ENCODE data around the gene ARID3B.

DNA sequence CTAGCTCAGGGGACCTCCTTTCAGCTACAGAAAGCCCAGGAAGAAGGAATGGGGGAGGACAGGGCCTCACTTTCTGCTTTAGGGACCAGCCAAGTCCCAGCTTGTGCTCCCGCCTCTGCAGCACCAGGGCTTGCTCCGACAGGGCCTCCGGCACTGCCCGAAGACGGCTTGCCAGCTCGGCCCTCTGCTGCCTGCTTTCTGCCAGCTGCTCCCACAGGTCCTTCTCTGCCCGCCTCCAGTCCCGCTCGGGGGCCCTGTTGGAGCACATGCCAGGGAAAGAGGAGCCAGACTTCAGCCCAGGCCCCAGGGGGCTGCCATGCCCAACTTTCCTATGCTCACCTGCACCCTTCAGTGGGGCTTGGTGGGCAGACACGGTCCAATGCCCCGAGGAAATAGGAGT is 70.3 kb downstream of the ARID3B start:
- TF ChIP-seq, protein P1, sequence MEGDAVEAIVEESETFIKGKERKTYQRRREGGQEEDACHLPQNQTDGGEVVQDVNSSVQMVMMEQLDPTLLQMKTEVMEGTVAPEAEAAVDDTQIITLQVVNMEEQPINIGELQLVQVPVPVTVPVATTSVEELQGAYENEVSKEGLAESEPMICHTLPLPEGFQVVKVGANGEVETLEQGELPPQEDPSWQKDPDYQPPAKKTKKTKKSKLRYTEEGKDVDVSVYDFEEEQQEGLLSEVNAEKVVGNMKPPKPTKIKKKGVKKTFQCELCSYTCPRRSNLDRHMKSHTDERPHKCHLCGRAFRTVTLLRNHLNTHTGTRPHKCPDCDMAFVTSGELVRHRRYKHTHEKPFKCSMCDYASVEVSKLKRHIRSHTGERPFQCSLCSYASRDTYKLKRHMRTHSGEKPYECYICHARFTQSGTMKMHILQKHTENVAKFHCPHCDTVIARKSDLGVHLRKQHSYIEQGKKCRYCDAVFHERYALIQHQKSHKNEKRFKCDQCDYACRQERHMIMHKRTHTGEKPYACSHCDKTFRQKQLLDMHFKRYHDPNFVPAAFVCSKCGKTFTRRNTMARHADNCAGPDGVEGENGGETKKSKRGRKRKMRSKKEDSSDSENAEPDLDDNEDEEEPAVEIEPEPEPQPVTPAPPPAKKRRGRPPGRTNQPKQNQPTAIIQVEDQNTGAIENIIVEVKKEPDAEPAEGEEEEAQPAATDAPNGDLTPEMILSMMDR (IDR thresholded peaks at IDR 0.05), result no peak
- TF ChIP-seq POLR2A (IDR thresholded peaks at IDR 0.05), result no peak
